GM21576 (cell line): ENCODE measurements around the gene CHCHD6.

Experiments
- ATAC-seq: cut with Tn5 transposase; IDR thresholded peaks from one replicate; pipeline ENCODE4 v1.9.1; 2021; ENCODE audit warnings: mild to moderate bottlenecking, moderate library complexity; ENCODE audit not compliant: unreplicated experiment

The CHCHD6 gene

GRCh38 chr3:126854666-126855065 lies 150.6 kb downstream of the CHCHD6 start:
- no peak for ATAC-seq

GRCh38 chr3:126855374-126855773 lies 151.3 kb downstream of the CHCHD6 start:
- no peak for ATAC-seq

GRCh38 chr3:126857928-126858327 lies 153.9 kb downstream of the CHCHD6 start:
- ATAC-seq = no peak

- ATAC-seq = no peak
Measured at GRCh38 chr3:126858401-126858800, 154.4 kb downstream of the CHCHD6 start.

DNA sequence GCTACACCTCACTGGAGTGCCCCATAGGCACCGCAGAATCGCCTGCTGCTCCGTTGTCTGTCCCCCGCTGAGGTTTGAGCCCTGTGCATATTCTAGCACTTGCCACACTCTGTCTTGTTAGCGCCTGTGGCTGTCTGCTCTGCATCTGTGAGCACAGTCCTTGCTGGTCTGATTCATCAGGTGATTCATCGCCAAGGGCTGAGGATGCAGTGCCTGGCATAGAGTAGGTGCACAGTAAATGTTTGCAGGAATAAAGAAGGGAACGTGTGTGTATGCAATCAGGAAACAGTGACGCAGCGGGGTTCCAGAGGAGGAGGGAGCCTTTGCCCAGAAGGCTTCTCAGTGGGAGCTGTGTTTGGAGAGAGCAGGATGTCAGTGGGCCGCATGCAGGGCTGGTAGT lies 154.8 kb downstream of the CHCHD6 start:
- no peak for ATAC-seq

GRCh38 chr3:126859415-126860246 lies 155.6 kb downstream of the CHCHD6 start:
- ATAC-seq = no peak

DNA sequence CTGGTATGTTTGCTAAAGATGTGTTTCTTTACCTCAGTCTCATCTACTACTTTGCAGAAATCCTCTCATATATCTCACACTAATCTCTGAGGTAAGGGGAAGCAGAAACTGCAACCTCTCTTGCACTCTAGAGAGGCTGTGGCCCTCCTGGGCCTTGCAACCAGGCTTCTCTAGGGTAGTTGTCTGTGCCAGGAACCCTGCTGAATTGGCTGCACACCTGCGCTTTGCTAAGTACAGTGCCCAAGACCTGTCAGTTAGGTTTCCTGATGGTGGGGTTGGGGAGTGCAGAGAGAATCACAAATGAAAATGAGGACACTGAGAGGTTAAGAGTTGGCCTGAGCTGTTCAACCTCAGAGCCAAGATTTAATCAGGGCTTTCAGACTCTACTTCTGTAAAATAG lies 161.7 kb downstream of the CHCHD6 start:
- no peak for ATAC-seq

GRCh38 chr3:126866175-126866759 lies 162.2 kb downstream of the CHCHD6 start:
- no peak for ATAC-seq

DNA sequence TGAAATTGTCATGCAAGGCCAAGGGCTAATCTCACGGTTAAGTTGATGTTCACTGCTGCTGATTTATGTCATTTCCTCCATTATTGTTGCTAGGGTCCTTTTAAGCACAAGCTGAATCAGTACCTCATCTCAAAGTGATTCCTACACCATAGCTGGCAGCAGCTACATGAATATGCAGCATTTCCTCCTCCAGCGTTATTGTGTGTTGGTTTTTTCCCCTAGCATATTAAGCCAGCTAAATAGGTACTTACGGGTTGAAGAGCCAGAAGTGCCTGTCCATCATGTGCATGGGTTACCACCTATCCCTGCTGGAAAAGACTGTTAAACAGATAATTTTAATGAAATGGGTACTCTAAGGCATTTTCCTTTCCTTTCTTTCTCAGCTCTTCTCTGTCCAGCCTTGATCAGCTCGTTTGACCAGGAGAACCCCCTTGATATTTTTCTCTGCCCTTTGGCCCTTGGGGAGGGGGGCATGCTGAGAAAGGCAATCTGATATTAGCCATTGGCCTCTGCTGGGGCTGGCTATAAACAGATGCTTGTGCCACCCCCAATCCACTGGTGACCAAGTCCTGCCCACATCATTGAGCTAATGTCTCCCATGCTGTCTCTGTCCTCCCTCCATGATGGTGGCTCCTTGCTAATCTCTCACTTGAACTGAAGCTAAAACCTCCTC lies 163.3 kb downstream of the CHCHD6 start:
- ATAC-seq = no peak

- ATAC-seq = no peak
Measured at GRCh38 chr3:126867863-126868200, 163.8 kb downstream of the CHCHD6 start.

DNA sequence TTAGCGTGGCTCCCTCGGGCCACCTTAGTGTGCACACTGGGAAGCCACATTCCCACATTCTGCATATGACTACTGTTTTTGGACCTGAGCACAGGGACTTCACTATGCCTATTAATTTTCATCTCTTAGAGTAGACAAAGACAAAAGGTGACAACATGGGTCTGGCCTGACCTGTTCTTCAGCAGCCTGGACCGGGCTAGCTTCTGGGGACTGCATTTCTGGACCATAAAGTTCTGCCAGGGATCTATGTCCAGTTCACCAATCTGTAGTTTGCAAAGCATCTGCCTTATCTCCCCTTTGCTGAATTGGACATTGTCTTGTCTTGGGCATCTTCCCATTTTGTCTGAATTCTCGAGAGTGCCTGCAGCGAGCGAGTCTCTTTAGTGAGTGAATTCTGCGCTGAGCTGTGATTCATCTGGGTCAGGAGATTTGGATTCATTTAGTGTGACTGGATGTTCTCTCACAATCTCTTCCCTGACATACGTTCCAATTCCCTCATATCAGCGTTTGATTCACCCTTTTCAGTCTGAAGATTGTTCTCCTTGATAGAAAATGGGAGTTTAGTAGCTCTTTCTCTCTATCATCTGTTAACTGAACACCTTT lies 166.7 kb downstream of the CHCHD6 start:
- ATAC-seq = no peak

- no peak for ATAC-seq
Measured at GRCh38 chr3:126872701-126873342, 168.8 kb downstream of the CHCHD6 start.

DNA sequence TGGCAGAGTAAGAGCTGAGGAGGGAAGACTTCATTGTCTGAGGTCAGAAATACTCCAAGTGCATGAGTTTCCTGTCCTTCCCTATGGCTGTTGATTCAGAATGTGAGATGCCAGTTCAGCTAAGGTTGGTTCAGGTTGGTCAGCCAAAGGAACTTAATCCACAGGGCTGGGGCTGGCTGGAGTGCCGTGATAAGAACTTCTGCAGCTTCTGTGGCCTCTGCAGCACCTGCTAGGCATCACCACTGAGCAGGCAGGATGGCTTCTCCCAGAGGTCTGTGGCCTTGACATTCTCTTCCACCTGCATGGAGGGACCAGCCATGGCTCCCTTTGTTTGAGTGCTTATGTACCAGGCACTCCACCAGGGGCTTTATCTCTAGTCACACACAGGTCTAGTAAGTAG lies 169.4 kb downstream of the CHCHD6 start:
- ATAC-seq = no peak

- ATAC-seq = no peak
Measured at GRCh38 chr3:126878664-126879063, 174.6 kb downstream of the CHCHD6 start.

DNA sequence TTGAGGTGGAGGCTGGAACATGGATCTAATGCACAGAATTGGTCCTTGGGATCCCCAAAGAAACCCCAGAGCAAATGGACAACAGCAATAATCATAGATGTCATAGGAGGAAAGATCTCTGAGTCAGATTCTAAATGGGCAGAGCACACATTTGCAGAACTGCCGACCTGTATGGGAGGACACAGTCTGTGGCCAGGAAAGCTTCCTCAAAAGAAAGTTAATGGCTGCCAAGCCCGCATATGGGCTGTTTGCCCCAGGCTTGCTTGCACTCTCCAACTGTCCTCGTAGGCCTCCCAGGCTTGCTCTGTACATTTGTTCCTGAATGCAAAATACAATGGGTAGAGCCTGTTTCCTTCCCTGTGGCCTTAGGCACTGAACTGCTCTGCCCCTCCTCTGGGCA lies 176.9 kb downstream of the CHCHD6 start:
- ATAC-seq = no peak

GRCh38 chr3:126881861-126882260 lies 177.8 kb downstream of the CHCHD6 start:
- no peak for ATAC-seq

GRCh38 chr3:126883241-126883640 lies 179.2 kb downstream of the CHCHD6 start:
- ATAC-seq = no peak

DNA sequence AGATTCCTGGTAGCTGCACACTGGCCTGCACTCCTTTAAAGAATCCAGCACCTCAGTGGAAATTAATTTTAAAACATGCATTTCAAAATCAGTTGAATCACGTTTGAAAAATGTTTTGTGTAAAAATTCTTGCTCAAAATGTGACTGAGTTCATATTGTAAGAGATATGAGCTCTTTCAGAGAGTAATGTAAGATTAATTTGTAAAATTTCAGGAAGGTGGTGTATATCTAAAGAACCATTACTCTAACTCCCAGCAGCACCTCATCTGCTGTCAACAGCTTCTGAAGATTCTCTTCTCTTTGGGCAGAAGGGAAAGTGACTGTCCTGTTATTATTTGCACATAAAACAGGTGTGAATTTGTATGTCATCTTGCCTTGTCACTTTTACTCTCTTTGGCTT lies 181.4 kb downstream of the CHCHD6 start:
- ATAC-seq = no peak

- ATAC-seq = no peak
Measured at GRCh38 chr3:126886217-126886616, 182.2 kb downstream of the CHCHD6 start.

- no peak for ATAC-seq
Measured at GRCh38 chr3:126887686-126888085, 183.6 kb downstream of the CHCHD6 start.

DNA sequence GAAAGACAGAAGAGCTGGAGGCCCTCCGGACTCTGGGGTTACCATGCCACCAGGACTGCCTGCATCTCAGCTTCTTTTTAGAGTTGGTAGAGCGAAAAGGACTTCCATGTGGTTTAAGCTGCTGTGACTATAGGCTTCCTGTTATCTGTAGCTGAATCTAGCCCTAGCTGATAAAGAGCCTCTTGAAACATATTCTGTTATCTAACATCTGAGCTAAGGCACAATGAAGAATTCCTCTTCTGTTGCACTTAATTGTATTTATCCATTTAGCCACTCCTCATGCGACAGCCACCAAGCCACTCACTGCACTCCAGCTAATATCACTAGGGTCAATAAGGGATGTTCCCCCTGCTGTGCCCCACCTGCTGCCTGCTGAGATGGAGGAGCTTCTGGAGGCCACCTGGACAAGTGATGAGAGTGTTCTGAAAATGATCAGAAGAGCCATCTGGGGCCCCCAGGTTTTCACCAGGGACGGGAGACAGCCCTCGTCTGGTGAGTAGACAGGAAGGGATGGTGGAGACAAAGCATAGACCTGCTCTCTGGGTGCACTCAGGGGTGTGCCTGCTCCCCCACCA lies 184.2 kb downstream of the CHCHD6 start:
- ATAC-seq = no peak
